Urinary bladder (tissue), 4 donors: ENCODE data around the gene TYROBP. TPM values are rescaled to one million over a fixed set of nuclear protein-coding genes. Genes with fewer than 3 reads are reported as not detected.

Experiments used
- DNase-seq: peaks from one replicate; pipeline ENCODE4 v3.0.0-alpha.2; 2015; ENCODE audit errors: extremely low spot score
- H3K27ac ChIP-seq: one replicate; pipeline ENCODE4 v1.5.1; 2013; ENCODE audit warnings: low read depth, mild to moderate bottlenecking, moderate library complexity
- H3K36me3 ChIP-seq: one replicate; pipeline ENCODE4 v1.6.1; 2013; ENCODE audit warnings: mild to moderate bottlenecking, moderate library complexity; ENCODE audit not compliant: insufficient read depth
- H3K4me1 ChIP-seq: one replicate; pipeline ENCODE4 v1.6.1; 2013; ENCODE audit warnings: mild to moderate bottlenecking, moderate library complexity; ENCODE audit not compliant: insufficient read depth
- H3K4me3 ChIP-seq: one replicate; pipeline ENCODE4 v1.5.1; 2013; ENCODE audit warnings: low read depth, low read length
- WGBS: extraction: QIAGEN DNeasy Blood & Tissue Kit; methylation state at CpG from one replicate; pipeline ENCODE4 v1.1.7; 2013; 5-methylcytosine and 5-hydroxymethylcytosine counted together
- polyA plus RNA-seq: library from polyadenylated mRNA; stranded (reverse); fragments of 200-250 nt; gene quantifications from one replicate; pipeline ENCODE4 v1.2.3, GENCODE V29; 2013
- small RNA-seq: library from RNA; depleted of rRNA; stranded (forward); fragments of <200 nt; gene quantifications from one replicate; pipeline ENCODE3, GENCODE V24; 2014
- total RNA-seq: library from RNA; depleted of rRNA; stranded (reverse); fragments of >200 nt; gene quantifications from one replicate; pipeline ENCODE4 v1.2.3, GENCODE V29; 2014
- donor health status: healthy with polysubstance abuse.
- donor health status: healthy.

Gene TYROBP
- total and polyA plus RNA-seq, 2 donors = 5.1 to 113 TPM

DNA sequence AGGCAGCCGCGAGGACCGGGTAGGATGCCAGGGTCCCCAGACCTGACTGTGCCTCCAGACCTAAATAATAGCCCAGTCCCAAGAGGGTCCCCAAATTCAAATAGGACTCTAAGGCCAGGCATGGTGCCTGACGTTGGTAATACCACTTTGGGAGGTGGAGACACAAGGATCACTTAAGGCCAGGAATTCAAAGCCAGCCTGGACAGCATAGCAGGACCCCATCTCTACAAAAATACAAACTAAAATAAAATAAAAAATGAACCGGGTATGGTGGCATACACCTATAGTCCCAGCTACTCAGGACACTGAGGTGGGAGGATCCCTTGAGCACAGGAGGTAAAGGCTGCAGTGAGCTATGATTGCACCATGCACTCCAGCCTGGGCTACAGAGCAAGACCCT lies 45.1 kb downstream of the TYROBP start:
- DNase-seq = no peak

DNA sequence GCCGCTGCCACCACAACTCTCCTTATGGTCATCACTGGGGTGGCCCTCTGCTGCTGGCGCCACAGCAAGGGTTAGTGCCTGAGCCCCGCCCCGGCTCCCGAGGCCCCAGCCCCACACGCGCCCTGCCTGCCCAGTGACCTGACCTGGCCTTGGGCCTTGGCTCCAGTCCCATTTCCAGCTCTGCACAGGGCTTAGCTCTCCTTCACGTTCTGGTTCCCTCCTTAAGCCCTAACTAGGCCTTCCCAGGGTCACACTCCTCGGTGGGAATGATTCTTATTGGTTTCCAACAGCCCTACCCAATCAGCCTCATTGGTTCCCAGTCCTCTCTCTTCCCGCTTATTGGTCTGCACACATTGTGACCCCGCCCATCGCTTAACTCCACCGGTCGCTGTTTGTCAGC lies 45.6 kb downstream of the TYROBP start:
- 79% methylated on average over 14 of the region's 14 CpGs for WGBS
- no peak for DNase-seq

More for the DNA sequence above, 45.1 kb downstream of the TYROBP start:
- Histone ChIP-seq H3K36me3 (no peaks in the 10 kb centered on the region), H3K4me1 (no peaks in the 10 kb centered on the region), H3K27ac (no peak overlapping the region), H3K4me3 (no peak overlapping the region)
- 87% methylated on average over 5 of the region's 5 CpGs for WGBS

DNA sequence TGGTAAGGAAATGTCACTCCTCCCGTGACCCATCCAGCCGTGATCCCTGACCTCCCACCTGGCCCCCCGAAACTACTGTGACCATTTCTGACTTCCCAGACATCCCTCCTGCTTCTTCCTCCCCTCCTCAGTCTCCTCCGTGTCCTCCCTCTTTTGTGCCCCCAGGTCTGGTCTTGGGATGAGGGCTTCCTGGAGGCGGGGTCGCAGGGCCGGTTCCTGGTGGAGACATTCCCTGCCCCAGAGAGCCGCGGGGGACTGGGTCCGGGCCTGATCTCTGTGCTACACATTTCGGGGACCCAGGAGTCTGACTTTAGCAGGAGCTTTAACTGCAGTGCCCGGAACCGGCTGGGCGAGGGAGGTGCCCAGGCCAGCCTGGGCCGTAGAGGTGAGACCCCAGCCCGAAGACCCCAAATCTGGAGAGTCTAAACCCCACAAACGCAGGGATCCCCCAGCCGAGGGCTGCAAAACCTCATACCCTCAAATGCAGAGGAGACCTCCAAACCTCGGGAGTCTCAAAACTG lies 46.4 kb downstream of the TYROBP start:
- no peak for DNase-seq
- 53% methylated on average over 19 of the region's 19 CpGs for WGBS
- Histone ChIP-seq H3K4me3 (no peak overlapping the region), H3K4me1 (no peaks in the 10 kb centered on the region), H3K36me3 (no peaks in the 10 kb centered on the region), H3K27ac (no peak overlapping the region)

More for the DNA sequence above, 45.6 kb downstream of the TYROBP start:
- no peaks in the 10 kb centered on the region for H3K36me3 ChIP-seq
- H3K4me1 ChIP-seq = no peaks in the 10 kb centered on the region
- H3K27ac ChIP-seq = no peak overlapping the region
- no peak overlapping the region for H3K4me3 ChIP-seq

- Histone ChIP-seq H3K36me3 (no peaks in the 10 kb centered on the region), H3K27ac (no peak overlapping the region), H3K4me1 (no peaks in the 10 kb centered on the region), H3K4me3 (no peak overlapping the region)
- DNase-seq = no peak
- WGBS = 11% methylated on average over 55 of the region's 55 CpGs
These were observed 47.1 kb downstream of the TYROBP start for GRCh38 chr19:35860818-35861639.

DNA sequence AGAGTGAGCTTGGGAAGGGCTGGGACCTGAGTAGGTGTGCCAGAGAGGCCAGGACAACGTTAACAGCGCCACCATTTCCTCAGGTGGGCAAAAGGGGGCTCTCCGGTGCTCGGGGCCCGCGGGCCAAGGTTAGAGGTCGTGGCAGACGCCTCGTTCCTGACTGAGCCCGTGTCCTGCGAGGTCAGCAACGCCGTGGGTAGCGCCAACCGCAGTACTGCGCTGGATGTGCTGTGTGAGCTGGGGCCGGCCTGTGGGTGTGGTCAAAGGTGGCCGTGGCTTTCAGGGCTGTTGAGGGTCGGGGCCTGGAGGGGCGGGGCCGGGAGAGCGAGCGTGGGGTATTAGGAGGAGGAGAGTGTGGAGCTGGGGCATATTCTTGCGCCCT lies 47.7 kb downstream of the TYROBP start:
- no peak for DNase-seq
- Histone ChIP-seq H3K4me3 (no peak overlapping the region), H3K36me3 (no peaks in the 10 kb centered on the region), H3K4me1 (no peaks in the 10 kb centered on the region), H3K27ac (no peak overlapping the region)
- WGBS = 19% methylated on average over 24 of the region's 24 CpGs

GRCh38 chr19:35859414-35859813 lies 48.7 kb downstream of the TYROBP start:
- no peak overlapping the region for H3K4me3 ChIP-seq
- H3K4me1 ChIP-seq = no peaks in the 10 kb centered on the region
- no peak overlapping the region for H3K27ac ChIP-seq
- WGBS = 76% methylated on average over 4 of the region's 4 CpGs
- DNase-seq = no peak
- H3K36me3 ChIP-seq = no peaks in the 10 kb centered on the region

- Histone ChIP-seq H3K36me3 (no peaks in the 10 kb centered on the region), H3K27ac (no peak overlapping the region), H3K4me3 (no peak overlapping the region), H3K4me1 (no peaks in the 10 kb centered on the region)
- DNase-seq = no peak
- WGBS = 82% methylated on average over 6 of the region's 6 CpGs
These were observed 49.8 kb downstream of the TYROBP start for GRCh38 chr19:35858311-35858710.

DNA sequence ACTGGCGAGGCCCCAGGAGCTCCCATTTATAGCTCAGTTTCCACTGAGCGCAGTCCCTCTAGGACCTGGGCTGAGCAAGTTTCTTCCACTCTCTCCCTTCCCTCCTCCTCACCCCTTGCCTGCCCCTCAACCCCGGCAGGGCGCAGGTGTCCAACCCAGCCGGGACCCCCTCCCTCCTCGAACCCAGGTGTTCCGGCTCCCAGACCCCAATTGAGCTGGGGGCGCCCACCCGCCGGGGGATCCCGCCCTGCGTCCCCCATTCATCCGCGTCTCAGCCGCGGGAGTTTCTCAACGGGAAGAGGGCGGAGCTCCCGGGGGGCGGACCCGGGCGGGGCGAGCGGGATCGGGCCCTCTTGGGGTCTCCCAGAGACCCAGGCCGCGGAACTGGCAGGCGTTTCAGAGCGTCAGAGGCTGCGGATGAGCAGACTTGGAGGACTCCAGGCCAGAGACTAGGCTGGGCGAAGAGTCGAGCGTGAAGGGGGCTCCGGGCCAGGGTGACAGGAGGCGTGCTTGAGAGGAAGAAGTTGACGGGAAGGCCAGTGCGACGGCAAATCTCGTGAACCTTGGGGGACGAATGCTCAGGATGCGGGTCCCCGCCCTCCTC lies 51.4 kb downstream of the TYROBP start, which contains the start of gene KIRREL2:
Gene KIRREL2 (plus strand): TSS at position 366 of the 604 bp plus-strand sequence. CDS start 209 bp downstream, at position 575.
- DNase-seq = no peak
- no peaks in the 10 kb centered on the region for H3K4me1 ChIP-seq
- H3K4me3 ChIP-seq = peak within 1 kb of the TSS; percentile 39
- H3K36me3 ChIP-seq = no peaks in the 10 kb centered on the region
- WGBS = under 1% methylated on average over 42 of the region's 42 CpGs
- no peak within 1 kb of the TSS for H3K27ac ChIP-seq

Small RNAs within 50 kb of the gene (small RNA-seq; reads per million reads assigned to genes)
- gene AF038458.1 (not detected), gene RN7SL402P (not detected)

Other genes starting within 250 kb of the TYROBP start
- 89.8 TPM for gene UPK1A, start 241.8 kb downstream of the TYROBP start, total RNA-seq
- 81.8 TPM for gene UPK1A, start 241.8 kb downstream of the TYROBP start, polyA plus RNA-seq
- not detected for gene ZBTB32, start 203.7 kb downstream of the TYROBP start, total RNA-seq
- 0.09 TPM for gene ZBTB32, start 203.7 kb downstream of the TYROBP start, polyA plus RNA-seq
- gene KMT2B, start 190.3 kb downstream of the TYROBP start, total RNA-seq = 7.1 TPM
- 25.9 TPM for gene KMT2B, start 190.3 kb downstream of the TYROBP start, polyA plus RNA-seq
- 0.53 TPM for gene IGFLR1, start 165.8 kb downstream of the TYROBP start, total RNA-seq
- gene IGFLR1, start 165.8 kb downstream of the TYROBP start, polyA plus RNA-seq = 21.2 TPM
- 9.6 TPM for gene U2AF1L4, start 162.9 kb downstream of the TYROBP start, total RNA-seq
- 25.3 TPM for gene U2AF1L4, start 162.9 kb downstream of the TYROBP start, polyA plus RNA-seq
- gene PSENEN, start 162.6 kb downstream of the TYROBP start, total RNA-seq = 13.7 TPM
- gene PSENEN, start 162.6 kb downstream of the TYROBP start, polyA plus RNA-seq = 49.2 TPM
- gene LIN37, start 159.7 kb downstream of the TYROBP start, total RNA-seq = 5.4 TPM
- gene LIN37, start 159.7 kb downstream of the TYROBP start, polyA plus RNA-seq = 18.8 TPM
- gene HSPB6, start 151.3 kb downstream of the TYROBP start, total RNA-seq = 25.4 TPM
- gene HSPB6, start 151.3 kb downstream of the TYROBP start, polyA plus RNA-seq = 657 TPM
- gene PROSER3, start 150.1 kb downstream of the TYROBP start, total RNA-seq = 6.8 TPM
- gene PROSER3, start 150.1 kb downstream of the TYROBP start, polyA plus RNA-seq = 12.2 TPM
- gene ARHGAP33, start 132.7 kb downstream of the TYROBP start, total RNA-seq = 17.4 TPM
- gene ARHGAP33, start 132.7 kb downstream of the TYROBP start, polyA plus RNA-seq = 10.2 TPM
- not detected for gene PRODH2, start 95.5 kb downstream of the TYROBP start, total RNA-seq
- gene PRODH2, start 95.5 kb downstream of the TYROBP start, polyA plus RNA-seq = 0.18 TPM
- gene NPHS1, start 55.8 kb downstream of the TYROBP start, total RNA-seq = 0.05 TPM
- gene NPHS1, start 55.8 kb downstream of the TYROBP start, polyA plus RNA-seq = not detected
- not detected for gene KIRREL2, start 51.4 kb downstream of the TYROBP start, total RNA-seq
- gene KIRREL2, start 51.4 kb downstream of the TYROBP start, polyA plus RNA-seq = not detected
- gene APLP1, start 39.7 kb downstream of the TYROBP start, total RNA-seq = 3.0 TPM
- 5.8 TPM for gene APLP1, start 39.7 kb downstream of the TYROBP start, polyA plus RNA-seq
- gene NFKBID, start 7.8 kb downstream of the TYROBP start, total RNA-seq = 6.1 TPM
- 4.2 TPM for gene NFKBID, start 7.8 kb downstream of the TYROBP start, polyA plus RNA-seq
- 6.7 TPM for gene HCST, start 5.8 kb downstream of the TYROBP start, total RNA-seq
- gene HCST, start 5.8 kb downstream of the TYROBP start, polyA plus RNA-seq = 17.3 TPM
- 1.9 TPM for gene LRFN3, start 28.1 kb upstream of the TYROBP start, total RNA-seq
- gene LRFN3, start 28.1 kb upstream of the TYROBP start, polyA plus RNA-seq = 17.2 TPM
- gene SDHAF1, start 86.9 kb upstream of the TYROBP start, total RNA-seq = 10.9 TPM
- gene SDHAF1, start 86.9 kb upstream of the TYROBP start, polyA plus RNA-seq = 37.6 TPM
- 0.58 TPM for gene SYNE4, start 100.5 kb upstream of the TYROBP start, total RNA-seq
- 1.3 TPM for gene SYNE4, start 100.5 kb upstream of the TYROBP start, polyA plus RNA-seq
- 6.1 TPM for gene ALKBH6, start 105.9 kb upstream of the TYROBP start, total RNA-seq
- gene ALKBH6, start 105.9 kb upstream of the TYROBP start, polyA plus RNA-seq = 26.4 TPM
- 8.5 TPM for gene CLIP3, start 124.6 kb upstream of the TYROBP start, total RNA-seq
- gene CLIP3, start 124.6 kb upstream of the TYROBP start, polyA plus RNA-seq = 79.5 TPM
- 2.1 TPM for gene THAP8, start 146.0 kb upstream of the TYROBP start, total RNA-seq
- 20.1 TPM for gene THAP8, start 146.0 kb upstream of the TYROBP start, polyA plus RNA-seq
- 2.3 TPM for gene WDR62, start 146.6 kb upstream of the TYROBP start, total RNA-seq
- 0.27 TPM for gene WDR62, start 146.6 kb upstream of the TYROBP start, polyA plus RNA-seq
- gene OVOL3, start 202.8 kb upstream of the TYROBP start, total RNA-seq = not detected
- gene OVOL3, start 202.8 kb upstream of the TYROBP start, polyA plus RNA-seq = not detected
- 44.5 TPM for gene POLR2I, start 206.6 kb upstream of the TYROBP start, total RNA-seq
- 78.9 TPM for gene POLR2I, start 206.6 kb upstream of the TYROBP start, polyA plus RNA-seq
- 80.6 TPM for gene TBCB, start 207.2 kb upstream of the TYROBP start, total RNA-seq
- 278 TPM for gene TBCB, start 207.2 kb upstream of the TYROBP start, polyA plus RNA-seq
- 132 TPM for gene CAPNS1, start 231.8 kb upstream of the TYROBP start, total RNA-seq
- gene CAPNS1, start 231.8 kb upstream of the TYROBP start, polyA plus RNA-seq = 665 TPM
- gene COX7A1, start 244.2 kb upstream of the TYROBP start, total RNA-seq = 15.1 TPM
- gene COX7A1, start 244.2 kb upstream of the TYROBP start, polyA plus RNA-seq = 92.0 TPM